ENCODE results near the gene FOXK1.

Gene FOXK1

DNA sequence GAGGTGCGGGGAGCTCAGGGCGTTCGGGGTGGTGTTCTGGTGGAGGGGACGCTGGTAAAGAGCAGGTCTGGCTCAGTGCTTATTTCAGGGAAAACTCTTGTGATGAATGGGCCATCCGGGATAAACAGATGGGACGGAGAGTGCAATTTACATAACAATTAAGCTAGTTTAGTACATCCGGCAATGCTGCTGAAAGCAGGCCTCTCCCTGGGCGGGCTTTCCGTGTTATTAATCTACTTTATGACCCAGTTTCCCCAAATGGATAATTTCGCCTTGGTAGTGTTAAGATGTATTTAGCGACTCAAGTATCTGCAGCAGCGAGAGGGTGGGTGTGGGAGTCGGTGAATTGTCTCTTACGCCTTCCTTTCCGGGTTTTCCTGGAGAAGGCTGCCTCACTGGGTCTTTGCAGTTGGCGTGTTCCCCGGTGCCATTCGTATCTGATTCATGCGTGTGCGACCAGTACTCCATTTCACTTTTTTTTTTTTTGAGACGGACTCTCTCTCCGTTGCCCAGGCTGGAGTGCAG, 25.2 kb downstream of the FOXK1 start:
- no peak for DNase-seq (ENCODE audit: low read depth)
- TF ChIP-seq, protein P1, sequence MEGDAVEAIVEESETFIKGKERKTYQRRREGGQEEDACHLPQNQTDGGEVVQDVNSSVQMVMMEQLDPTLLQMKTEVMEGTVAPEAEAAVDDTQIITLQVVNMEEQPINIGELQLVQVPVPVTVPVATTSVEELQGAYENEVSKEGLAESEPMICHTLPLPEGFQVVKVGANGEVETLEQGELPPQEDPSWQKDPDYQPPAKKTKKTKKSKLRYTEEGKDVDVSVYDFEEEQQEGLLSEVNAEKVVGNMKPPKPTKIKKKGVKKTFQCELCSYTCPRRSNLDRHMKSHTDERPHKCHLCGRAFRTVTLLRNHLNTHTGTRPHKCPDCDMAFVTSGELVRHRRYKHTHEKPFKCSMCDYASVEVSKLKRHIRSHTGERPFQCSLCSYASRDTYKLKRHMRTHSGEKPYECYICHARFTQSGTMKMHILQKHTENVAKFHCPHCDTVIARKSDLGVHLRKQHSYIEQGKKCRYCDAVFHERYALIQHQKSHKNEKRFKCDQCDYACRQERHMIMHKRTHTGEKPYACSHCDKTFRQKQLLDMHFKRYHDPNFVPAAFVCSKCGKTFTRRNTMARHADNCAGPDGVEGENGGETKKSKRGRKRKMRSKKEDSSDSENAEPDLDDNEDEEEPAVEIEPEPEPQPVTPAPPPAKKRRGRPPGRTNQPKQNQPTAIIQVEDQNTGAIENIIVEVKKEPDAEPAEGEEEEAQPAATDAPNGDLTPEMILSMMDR (IDR thresholded peaks at IDR 0.05; ENCODE audit: low read depth, low read length, missing control alignments): no peak
- no peak overlapping the region for H3K4me3 ChIP-seq (ENCODE audit: low read depth, low read length)
- in situ Hi-C loops (cut with HindIII; ENCODE audit: low sequenced_read_pairs): no loop called here

DNA sequence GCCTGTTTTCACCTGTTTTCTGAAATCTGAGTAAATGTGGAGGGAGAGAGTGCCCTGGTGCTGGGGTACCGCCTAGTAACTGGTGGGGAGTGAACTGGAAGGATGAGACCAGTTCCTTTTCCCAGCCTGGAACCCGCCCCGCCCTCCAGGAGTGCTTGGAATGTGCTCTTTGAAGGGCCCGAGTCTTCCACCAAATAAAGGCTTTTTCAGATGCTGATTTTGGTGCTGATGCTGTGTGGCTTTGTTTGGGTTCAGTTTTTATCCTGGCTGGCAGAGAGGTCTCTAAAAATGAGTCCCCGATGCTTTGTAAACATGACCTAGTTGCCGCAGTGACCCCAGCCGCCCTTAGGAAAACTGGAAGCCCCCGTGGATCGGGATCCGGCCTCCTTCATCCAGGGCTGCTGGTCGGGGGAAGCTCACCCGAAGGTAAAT, 25.9 kb downstream of the FOXK1 start:
- in situ Hi-C loops (cut with HindIII; ENCODE audit: low sequenced_read_pairs): no loop called here

DNA sequence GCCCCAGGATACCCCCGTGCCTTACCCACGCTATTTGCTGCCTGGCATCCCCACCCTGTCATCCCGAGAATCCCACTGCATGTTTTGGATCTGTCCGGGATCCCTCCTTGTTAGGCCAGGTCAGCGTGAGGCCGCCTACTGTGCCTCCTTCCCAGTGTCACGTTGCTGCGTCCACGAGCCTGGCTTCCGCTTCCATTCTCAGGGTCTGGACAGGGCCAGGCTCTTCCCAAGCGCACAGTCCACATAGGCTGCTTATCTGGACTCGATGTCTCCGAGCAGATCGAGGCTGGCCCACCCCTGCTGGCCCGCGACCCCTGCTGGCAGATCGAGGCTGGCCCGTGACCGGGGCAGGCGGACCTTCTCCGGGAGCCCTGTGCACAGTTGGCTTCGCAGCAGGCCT, 27.1 kb downstream of the FOXK1 start:
- H3K4me3 ChIP-seq (ENCODE audit: low read depth, low read length): no peak overlapping the region
- DNase-seq (ENCODE audit: low read depth): no peak
- TF ChIP-seq, protein P1 (IDR thresholded peaks at IDR 0.05; ENCODE audit: low read depth, low read length, missing control alignments): no peak
- in situ Hi-C loops (cut with HindIII; ENCODE audit: low sequenced_read_pairs): no loop called here

More for the DNA sequence above, 25.9 kb downstream of the FOXK1 start:
- no peak overlapping the region for H3K4me3 ChIP-seq (ENCODE audit: low read depth, low read length)
- TF ChIP-seq, protein P1 (IDR thresholded peaks at IDR 0.05; ENCODE audit: low read depth, low read length, missing control alignments): no peak
- no peak for DNase-seq (ENCODE audit: low read depth)

DNA sequence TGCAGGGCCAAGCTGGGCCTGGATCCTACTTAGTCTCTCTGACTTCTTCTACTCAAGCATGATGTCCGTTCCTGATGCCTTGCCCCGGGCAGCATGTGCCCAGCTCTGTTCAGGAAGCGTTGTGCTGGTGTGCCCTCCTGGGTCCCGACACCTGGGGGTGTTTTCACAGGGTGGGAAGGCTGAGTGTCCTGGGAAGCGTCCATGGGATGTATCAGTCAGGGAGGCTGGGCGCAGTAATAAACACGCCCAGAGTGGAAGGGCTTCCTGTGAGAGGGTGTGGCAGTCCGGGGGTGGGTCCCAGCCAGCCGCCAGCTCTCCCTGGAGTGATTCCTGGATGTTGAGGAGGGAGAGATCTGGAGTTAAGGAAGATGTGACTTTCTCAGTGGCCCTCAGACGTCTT, 29.0 kb downstream of the FOXK1 start:
- no peak overlapping the region for H3K4me3 ChIP-seq (ENCODE audit: low read depth, low read length)
- DNase-seq (ENCODE audit: low read depth): no peak
- TF ChIP-seq, protein P1 (IDR thresholded peaks at IDR 0.05; ENCODE audit: low read depth, low read length, missing control alignments): no peak
- in situ Hi-C loops (cut with HindIII; ENCODE audit: low sequenced_read_pairs): no loop called here

DNA sequence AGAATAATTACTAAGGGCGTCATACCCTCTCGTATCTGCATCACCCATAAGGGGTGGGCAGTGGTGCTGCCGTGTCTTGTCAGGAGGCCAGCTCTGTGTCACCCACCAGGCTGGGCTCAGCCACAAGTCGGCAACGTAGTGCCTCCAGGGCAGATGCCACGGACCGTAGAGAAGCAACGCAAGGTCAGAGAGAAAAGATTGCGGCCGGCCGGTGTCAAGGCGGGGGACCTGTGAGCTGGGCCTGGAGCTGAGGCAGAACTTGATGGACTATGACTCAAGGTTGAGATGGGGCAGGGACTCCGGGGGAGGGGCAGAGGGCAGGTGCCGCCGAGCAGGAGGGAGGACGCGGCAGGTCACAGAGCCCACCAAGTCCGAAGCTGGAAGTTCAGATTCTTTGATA, 29.5 kb downstream of the FOXK1 start:
- in situ Hi-C loops (cut with HindIII; ENCODE audit: low sequenced_read_pairs): no loop called here
- no peak overlapping the region for H3K4me3 ChIP-seq (ENCODE audit: low read depth, low read length)
- TF ChIP-seq, protein P1 (IDR thresholded peaks at IDR 0.05; ENCODE audit: low read depth, low read length, missing control alignments): no peak
- DNase-seq (ENCODE audit: low read depth): no peak

DNA sequence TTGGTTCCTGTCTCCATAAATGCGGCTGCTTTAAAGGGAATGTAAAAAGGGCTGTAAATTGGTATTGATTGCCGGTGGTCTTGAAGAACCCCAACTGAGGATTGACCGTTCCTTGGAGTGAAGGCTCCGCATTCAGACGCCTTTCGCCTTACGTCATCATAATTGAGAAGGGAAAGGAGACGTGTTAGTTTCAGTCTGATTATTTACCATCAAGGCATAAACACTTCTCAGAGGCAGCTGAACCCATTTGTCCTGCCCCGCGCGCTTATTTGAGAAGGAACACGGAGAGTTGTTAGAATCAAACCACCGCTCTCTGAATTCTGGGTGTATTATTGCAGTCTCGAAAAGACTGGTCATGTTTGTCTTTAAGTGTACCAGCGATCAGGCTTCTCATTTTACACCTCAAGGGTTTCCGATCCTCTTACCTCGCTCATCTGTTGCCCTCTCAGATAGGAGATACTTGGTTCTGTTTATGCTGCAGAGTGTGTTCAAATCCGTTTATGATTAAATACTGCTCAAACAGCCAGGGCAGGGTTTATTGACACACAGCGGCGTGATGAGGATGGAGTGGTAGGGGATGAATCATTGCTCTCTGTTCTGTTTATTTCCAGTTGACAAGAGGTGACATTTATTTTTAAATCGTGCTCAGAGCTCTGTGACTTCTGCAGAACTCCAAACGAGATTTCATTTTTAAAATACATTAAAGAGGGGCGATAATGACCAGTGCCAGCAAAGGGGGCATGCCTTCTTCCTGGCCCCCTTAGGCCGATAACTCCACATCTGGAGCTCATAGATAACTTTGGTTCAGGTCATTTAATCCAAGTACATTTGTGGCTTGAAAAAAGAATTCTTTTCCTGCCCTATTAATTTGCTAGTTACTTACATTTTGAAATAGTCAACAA, 30.4 kb downstream of the FOXK1 start:
- in situ Hi-C loops (cut with HindIII; ENCODE audit: low sequenced_read_pairs): no loop called here
- no peak for DNase-seq (ENCODE audit: low read depth)

More for the DNA sequence above, 30.4 kb downstream of the FOXK1 start:
- H3K4me3 ChIP-seq (ENCODE audit: low read depth, low read length): no peak overlapping the region
- TF ChIP-seq, protein P1 (IDR thresholded peaks at IDR 0.05; ENCODE audit: low read depth, low read length, missing control alignments): no peak

Measured in astrocyte of the cerebellum (primary cell).